Naive thymus-derived CD8-positive, alpha-beta T cell (primary cell): ENCODE results near the gene YPEL2. TPM values are rescaled to one million over a fixed set of nuclear protein-coding genes. Genes with fewer than 3 reads are reported as not detected.
"Not testable (repeated sequence)": the region's sequence is repeated elsewhere in the genome, so short reads cannot be mapped to it uniquely, and the experiment has no call there.

ENCODE experiments used
- ATAC-seq, 2 donors: fragments of 150-1000 bp; cut with Tn5 transposase in 1 of 2; sonication (Bioruptor Pico), chemical (Tn5 transposase) in 1 of 2; 1 replicate in 1 of 2; 2 replicates in 1 of 2; pipeline ENCODE4 v1.10.0; 2021; ENCODE audit warnings: mild to moderate bottlenecking in 2 of 2, moderate library complexity in 2 of 2
- POLR2A ChIA-PET: fragments of 350-600 bp; sonication (Branson Sonifier 250); formaldehyde crosslinking; loops from one replicate; lab custom pipeline; 2021; ENCODE audit warnings: antibody characterized with exemption; lab: Charles Lee
- DNase-seq, 10 donors: peaks; one replicate each; pipeline versions ENCODE4 v3.0.0 to v3.0.0-alpha.2; 2020 to 2022
- H3K27ac Mint-ChIP-seq, 10 donors: one replicate each; pipeline ENCODE4 v1.8.0; 2020 to 2022; ENCODE audit warnings: mild to moderate bottlenecking in 10 of 10, mixed read lengths in 10 of 10, moderate library complexity in 4 of 10, inconsistent platforms in 1 of 10
- H3K27me3 Mint-ChIP-seq, 5 donors: one replicate each; pipeline ENCODE4 v1.8.0; 2021 to 2022; ENCODE audit warnings: mixed read lengths in 5 of 5
- H3K36me3 Mint-ChIP-seq, 3 donors: one replicate each; pipeline ENCODE4 v1.8.0; 2020 to 2022; ENCODE audit warnings: mixed read lengths in 3 of 3, mild to moderate bottlenecking in 2 of 3, inconsistent platforms in 1 of 3
- H3K4me1 Mint-ChIP-seq, 4 donors: one replicate each; pipeline ENCODE4 v1.8.0; 2021 to 2022; ENCODE audit warnings: mixed read lengths in 4 of 4
- H3K4me3 Mint-ChIP-seq, 10 donors: one replicate each; pipeline ENCODE4 v1.8.0; 2020 to 2022; ENCODE audit warnings: mild to moderate bottlenecking in 10 of 10, mixed read lengths in 10 of 10, moderate library complexity in 6 of 10, inconsistent platforms in 1 of 10
- H3K9me3 Mint-ChIP-seq, 9 donors: one replicate each; pipeline ENCODE4 v1.8.0; 2020 to 2022; ENCODE audit warnings: mixed read lengths in 9 of 9, mild to moderate bottlenecking in 3 of 9, inconsistent platforms in 1 of 9, moderate library complexity in 1 of 9
- polyA plus RNA-seq, 3 donors: library from polyadenylated mRNA; unstranded; fragments of 300-500 nt; fragmentation: Illumina TruSeq; gene quantifications; one replicate each; pipeline ENCODE4 v1.2.3, GENCODE V29; 2021
- total RNA-seq, 8 experiments: library from RNA in 2 of 8; stranded (reverse) in 2 of 8; gene quantifications; one replicate each; pipeline ENCODE4 v1.2.3 and lab custom pipeline; 2021 to 2026

YPEL2 gene
- total and polyA plus RNA-seq, 5 experiments from 2014 or later, result 22.0 to 75.0 (median 28.7) TPM

- Mint-ChIP-seq H3K4me3 (no peak overlapping the region), H3K36me3 (peaks cover 0 to 46% (median 11%) of the 10 kb centered on the region in 3 donors), H3K27ac (peak overlapping the region in 6 of 10 donors; percentile 46 to 78 (median 67)), H3K27me3 (no peaks in the 10 kb centered on the region), H3K9me3 (no peaks in the 10 kb centered on the region), H3K4me1 (peaks cover 14 to 45% (median 30%) of the 10 kb centered on the region in 4 donors)
- no peak for DNase-seq
- ATAC-seq, result no peak
- POLR2A ChIA-PET, result interaction anchor here (0.9 kb wide), 1 partner anchor 32 kb away, joined by 3 read pairs; no protein-coding TSS in a partner anchor
These were observed 56.1 kb downstream of the YPEL2 start for GRCh38 chr17:59387351-59388068.

- Mint-ChIP-seq H3K27ac (peak overlapping the region in 7 of 10 donors; percentile 46 to 86 (median 72)), H3K9me3 (no peaks in the 10 kb centered on the region), H3K4me1 (peaks cover 14 to 45% (median 31%) of the 10 kb centered on the region in 4 donors), H3K36me3 (peaks cover 0 to 52% (median 11%) of the 10 kb centered on the region in 3 donors), H3K27me3 (no peaks in the 10 kb centered on the region), H3K4me3 (no peak overlapping the region)
- ATAC-seq (no peak), DNase-seq (no peak)
- POLR2A ChIA-PET, result interaction anchor here (0.9 kb wide), 1 partner anchor 32 kb away, joined by 3 read pairs; no protein-coding TSS in a partner anchor
These were observed 56.7 kb downstream of the YPEL2 start for GRCh38 chr17:59388069-59388556.

- Mint-ChIP-seq H3K36me3 (peaks cover 0 to 53% (median 11%) of the 10 kb centered on the region in 3 donors), H3K9me3 (no peaks in the 10 kb centered on the region), H3K27me3 (no peaks in the 10 kb centered on the region), H3K4me1 (peaks cover 14 to 39% (median 28%) of the 10 kb centered on the region in 4 donors), H3K4me3 (no peak overlapping the region), H3K27ac (peak overlapping the region in 7 of 10 donors; percentile 19 to 86 (median 63))
- POLR2A ChIA-PET, result interaction anchor here (0.7 to 1.1 kb wide), 2 partner anchors 20 to 29 kb away, joined by 3 read pairs; no protein-coding TSS in a partner anchor
- DNase-seq, result no peak
- ATAC-seq, result no peak
These were observed 57.6 kb downstream of the YPEL2 start for GRCh38 chr17:59389066-59389465.

GRCh38 chr17:59391021-59391420, 59.6 kb downstream of the YPEL2 start:
- Mint-ChIP-seq H3K4me3 (no peak overlapping the region), H3K27me3 (no peaks in the 10 kb centered on the region), H3K4me1 (peaks cover 10 to 32% (median 16%) of the 10 kb centered on the region in 4 donors), H3K27ac (peak overlapping the region in 4 of 10 donors; percentile 45 to 71 (median 65)), H3K9me3 (no peaks in the 10 kb centered on the region), H3K36me3 (peaks cover 0 to 66% (median 17%) of the 10 kb centered on the region in 3 donors)
- POLR2A ChIA-PET, result interaction anchor here (0.7 kb wide), 1 partner anchor 54 kb away, joined by 3 read pairs; no protein-coding TSS in a partner anchor
- ATAC-seq, result no peak
- no peak for DNase-seq

- POLR2A ChIA-PET, result no interaction called here
- DNase-seq, result no peak
- no peaks in the 10 kb centered on the region for H3K9me3 Mint-ChIP-seq
- ATAC-seq, result no peak
- peak overlapping the region in 3 of 10 donors; percentile 46 to 57 (median 48) for H3K27ac Mint-ChIP-seq
- H3K4me3 Mint-ChIP-seq, result no peak overlapping the region
- no peaks in the 10 kb centered on the region for H3K27me3 Mint-ChIP-seq
- peaks cover 0 to 74% (median 21%) of the 10 kb centered on the region in 3 donors for H3K36me3 Mint-ChIP-seq
- H3K4me1 Mint-ChIP-seq, result peaks cover 4 to 19% (median 6%) of the 10 kb centered on the region in 4 donors
These were observed 61.7 kb downstream of the YPEL2 start for GRCh38 chr17:59392973-59393679.

- ATAC-seq, H3K27me3 Mint-ChIP-seq, H3K27ac Mint-ChIP-seq, DNase-seq, POLR2A ChIA-PET, H3K9me3 Mint-ChIP-seq, H3K4me3 Mint-ChIP-seq: not testable (repeated sequence)
- peaks cover 0 to 23% (median 4%) of the 10 kb centered on the region in 4 donors for H3K4me1 Mint-ChIP-seq
- peaks cover 0 to 76% (median 25%) of the 10 kb centered on the region in 3 donors for H3K36me3 Mint-ChIP-seq
These were observed 62.4 kb downstream of the YPEL2 start for GRCh38 chr17:59393742-59394410.

- POLR2A ChIA-PET, result interaction anchor here (0.5 to 1.1 kb wide), 4 partner anchors 16 to 240 kb away, joined by 3 to 5 read pairs (median 3); no protein-coding TSS in a partner anchor
- H3K4me3 Mint-ChIP-seq, result no peak overlapping the region
- DNase-seq (no peak), ATAC-seq (no peak)
- peaks cover 0 to 76% (median 19%) of the 10 kb centered on the region in 3 donors for H3K36me3 Mint-ChIP-seq
- H3K27ac Mint-ChIP-seq, result peak overlapping the region in 8 of 10 donors; percentile 3 to 82 (median 53)
- no peaks in the 10 kb centered on the region for H3K27me3 Mint-ChIP-seq
- peaks cover 0 to 17% (median 3%) of the 10 kb centered on the region in 4 donors for H3K4me1 Mint-ChIP-seq
- H3K9me3 Mint-ChIP-seq, result no peaks in the 10 kb centered on the region
These were observed 64.8 kb downstream of the YPEL2 start for GRCh38 chr17:59396134-59396826.

GRCh38 chr17:59397316-59398073, 66.0 kb downstream of the YPEL2 start:
- Mint-ChIP-seq H3K27ac (peak overlapping the region in 7 of 10 donors; percentile 7 to 79 (median 49)), H3K27me3 (no peaks in the 10 kb centered on the region), H3K36me3 (peaks cover 0 to 71% (median 19%) of the 10 kb centered on the region in 3 donors), H3K4me1 (peaks cover 0 to 10% (median 1%) of the 10 kb centered on the region in 4 donors), H3K9me3 (no peaks in the 10 kb centered on the region), H3K4me3 (no peak overlapping the region)
- DNase-seq, result no peak
- POLR2A ChIA-PET, result interaction anchor here (0.6 to 1.1 kb wide), 2 partner anchors 31 to 48 kb away, joined by 3 to 7 read pairs; no protein-coding TSS in a partner anchor
- ATAC-seq, result no peak

GRCh38 chr17:59399914-59400313, 68.5 kb downstream of the YPEL2 start:
- Mint-ChIP-seq H3K36me3 (peaks cover 0 to 77% (median 23%) of the 10 kb centered on the region in 3 donors), H3K27me3 (no peaks in the 10 kb centered on the region)
- DNase-seq, result no peak

GRCh38 chr17:59400858-59401257, 69.4 kb downstream of the YPEL2 start:
- peaks cover 0 to 72% (median 17%) of the 10 kb centered on the region in 3 donors for H3K36me3 Mint-ChIP-seq
- H3K4me3 Mint-ChIP-seq, result no peak overlapping the region
- ATAC-seq (no peak), DNase-seq (no peak)
- H3K27ac Mint-ChIP-seq, result peak overlapping the region in 2 of 10 donors; percentile 12 to 37
- H3K27me3 Mint-ChIP-seq, result no peaks in the 10 kb centered on the region
- peaks cover 0 to 8% (median 2%) of the 10 kb centered on the region in 4 donors for H3K4me1 Mint-ChIP-seq
- POLR2A ChIA-PET, result no interaction called here
- no peaks in the 10 kb centered on the region for H3K9me3 Mint-ChIP-seq

More at GRCh38 chr17:59399914-59400313, 68.5 kb downstream of the YPEL2 start:
- H3K27ac Mint-ChIP-seq, result peak overlapping the region in 7 of 10 donors; percentile 17 to 86 (median 53)
- H3K4me3 Mint-ChIP-seq, result no peak overlapping the region
- POLR2A ChIA-PET, result interaction anchor here (0.6 to 0.8 kb wide), 2 partner anchors 15 to 150 kb away, joined by 3 to 5 read pairs; no protein-coding TSS in a partner anchor
- ATAC-seq, result no peak
- no peaks in the 10 kb centered on the region for H3K9me3 Mint-ChIP-seq
- H3K4me1 Mint-ChIP-seq, result peaks cover 0 to 8% (median 2%) of the 10 kb centered on the region in 4 donors

- Mint-ChIP-seq H3K27me3 (no peaks in the 10 kb centered on the region), H3K4me1 (peaks cover 0 to 8% (median 2%) of the 10 kb centered on the region in 4 donors), H3K4me3 (no peak overlapping the region), H3K27ac (peak overlapping the region in 1 of 10 donors; percentile 65), H3K36me3 (peaks cover 0 to 74% (median 16%) of the 10 kb centered on the region in 3 donors), H3K9me3 (no peaks in the 10 kb centered on the region)
- ATAC-seq, result no peak
- no peak for DNase-seq
- POLR2A ChIA-PET, result no interaction called here
These were observed 69.8 kb downstream of the YPEL2 start for GRCh38 chr17:59401274-59401673.
